HL-60 (cell line): Measurements from ENCODE around the gene MRPS23.
"Not testable (repeated sequence)": the region's sequence is repeated elsewhere in the genome, so short reads cannot be mapped to it uniquely, and the experiment has no call there.

Source experiments
- CTCF ChIP-seq: IDR thresholded peaks from one replicate; pipeline ENCODE4 v1.5.1; 2011; ENCODE audit warnings: low read length, control low read depth, inconsistent platforms; ENCODE audit not compliant: insufficient read depth
- GABPA ChIP-seq: IDR thresholded peaks from 2 replicates; pipeline ENCODE4 v1.6.1; 2012; ENCODE audit warnings: low read depth
- POLR2AphosphoS5 ChIP-seq: IDR thresholded peaks from 2 replicates; pipeline ENCODE4 v1.6.1; 2012; ENCODE audit warnings: low read depth
- REST ChIP-seq: IDR thresholded peaks from 2 replicates; pipeline ENCODE4 v1.6.1; 2012; ENCODE audit warnings: low read depth; ENCODE audit not compliant: insufficient replicate concordance

- TF ChIP-seq POLR2AphosphoS5, CTCF, REST, GABPA: not testable (repeated sequence)
Measured at GRCh38 chr17:57846056-57846945, 3.5 kb downstream of the MRPS23 start.
